Common myeloid progenitor, CD34-positive (primary cell): ENCODE data around the gene CTAG1B.
"Not testable (repeated sequence)": the region's sequence is repeated elsewhere in the genome, so short reads cannot be mapped to it uniquely, and the experiment has no call there.

Source experiments
- CTCF ChIA-PET: fragments of 350-600 bp; sonication (Branson Sonifier 250); formaldehyde crosslinking; loops from one replicate; lab custom pipeline; 2021; ENCODE audit warnings: antibody characterized with exemption; lab: Charles Lee
- POLR2A ChIA-PET: fragments of 350-600 bp; sonication (Branson Sonifier 250); formaldehyde crosslinking; loops from one replicate; lab custom pipeline; 2021; ENCODE audit warnings: antibody characterized with exemption; lab: Charles Lee
- DNase-seq, 3 donors: peaks; one replicate each; pipeline versions ENCODE4 v3.0.0 to v3.0.0-alpha.2; 2013
- H3K27ac ChIP-seq, 2 experiments: 1 replicate in 1 of 2; 2 replicates in 1 of 2; pipeline ENCODE4 v1.7.0; 2013; ENCODE audit warnings: inconsistent platforms in 2 of 2, low read length in 2 of 2, mild to moderate bottlenecking in 2 of 2, low read depth in 1 of 2, moderate library complexity in 1 of 2; ENCODE audit not compliant: severe bottlenecking in 2 of 2, insufficient read depth in 1 of 2, poor library complexity in 1 of 2
- H3K27me3 ChIP-seq, 5 experiments: replicated peaks in 2 of 5; 1 replicate in 3 of 5; 2 replicates in 2 of 5; pipeline versions ENCODE4 v1.6.1 to v1.7.0; 2013; ENCODE audit warnings: low read length in 4 of 5, mild to moderate bottlenecking in 2 of 5, moderate library complexity in 2 of 5, inconsistent platforms in 1 of 5; ENCODE audit not compliant: insufficient read depth in 5 of 5, control insufficient read depth in 4 of 5
- H3K36me3 ChIP-seq, 4 experiments: 1 replicate in 2 of 4; 2 replicates in 2 of 4; pipeline versions ENCODE4 v1.6.1 to v1.7.0; 2013; ENCODE audit warnings: low read length in 3 of 4, control low read depth in 1 of 4, mild to moderate bottlenecking in 1 of 4; ENCODE audit not compliant: control insufficient read depth in 4 of 4, insufficient read depth in 4 of 4
- H3K4me1 ChIP-seq, 4 experiments: 1 replicate in 3 of 4; 2 replicates in 1 of 4; pipeline versions ENCODE4 v1.6.1 to v1.7.1; 2013; ENCODE audit warnings: low read length in 3 of 4, mild to moderate bottlenecking in 3 of 4, control low read depth in 1 of 4, inconsistent platforms in 1 of 4, moderate library complexity in 1 of 4; ENCODE audit not compliant: control insufficient read depth in 4 of 4, insufficient read depth in 4 of 4; ENCODE audit errors: control extremely low read depth in 1 of 4
- H3K4me3 ChIP-seq, 7 experiments: 1 replicate in 4 of 7; 2 replicates in 3 of 7; pipeline versions ENCODE4 v1.5.1 to v1.7.0; 2013; ENCODE audit warnings: mild to moderate bottlenecking in 7 of 7, low read length in 6 of 7, moderate library complexity in 6 of 7, inconsistent platforms in 2 of 7, low read depth in 2 of 7, control low read depth in 1 of 7; ENCODE audit not compliant: insufficient read depth in 4 of 7, control insufficient read depth in 1 of 7; ENCODE audit errors: extremely low read depth in 1 of 7
- H3K9me3 ChIP-seq, 5 experiments: 1 replicate in 4 of 5; 2 replicates in 1 of 5; pipeline versions ENCODE4 v1.6.1 to v1.7.1; 2013; ENCODE audit warnings: low read length in 4 of 5, mild to moderate bottlenecking in 2 of 5, inconsistent platforms in 1 of 5, low read depth in 1 of 5, moderate library complexity in 1 of 5; ENCODE audit not compliant: control insufficient read depth in 4 of 5, insufficient read depth in 2 of 5; ENCODE audit errors: control extremely low read depth in 1 of 5
- WGBS: methylation state at CpG from one replicate; pipeline ENCODE4 v1.1.5; 2013; ENCODE audit not compliant: insufficient coverage; 5-methylcytosine and 5-hydroxymethylcytosine counted together

The CTAG1B gene

DNA sequence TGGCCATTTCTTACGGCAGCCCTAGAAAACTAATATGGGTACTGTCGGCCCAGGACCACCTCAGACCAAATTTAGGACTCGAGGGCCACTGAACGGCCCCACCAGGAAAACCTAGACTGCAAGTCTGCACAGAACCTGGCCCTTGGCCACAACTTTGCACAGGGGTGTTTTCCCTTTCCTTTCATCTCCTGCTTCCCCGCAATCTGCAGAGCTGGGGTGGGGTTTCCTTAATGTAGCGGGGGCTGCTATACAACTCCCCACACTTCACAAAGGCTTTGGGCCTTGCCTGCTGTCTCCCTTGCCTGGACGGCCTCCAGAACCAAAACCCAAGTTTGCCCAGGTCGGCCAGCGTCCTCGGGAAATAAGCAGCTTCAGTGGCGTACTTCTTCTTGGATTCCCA is 11.9 kb upstream of the CTAG1B start:
- H3K27me3 ChIP-seq, H3K4me1 ChIP-seq, H3K9me3 ChIP-seq, POLR2A ChIA-PET, H3K4me3 ChIP-seq, CTCF ChIA-PET, DNase-seq, H3K27ac ChIP-seq, H3K36me3 ChIP-seq: not testable (repeated sequence)
- WGBS, result no CpG with 5 or more reads among the region's 11 CpGs

DNA sequence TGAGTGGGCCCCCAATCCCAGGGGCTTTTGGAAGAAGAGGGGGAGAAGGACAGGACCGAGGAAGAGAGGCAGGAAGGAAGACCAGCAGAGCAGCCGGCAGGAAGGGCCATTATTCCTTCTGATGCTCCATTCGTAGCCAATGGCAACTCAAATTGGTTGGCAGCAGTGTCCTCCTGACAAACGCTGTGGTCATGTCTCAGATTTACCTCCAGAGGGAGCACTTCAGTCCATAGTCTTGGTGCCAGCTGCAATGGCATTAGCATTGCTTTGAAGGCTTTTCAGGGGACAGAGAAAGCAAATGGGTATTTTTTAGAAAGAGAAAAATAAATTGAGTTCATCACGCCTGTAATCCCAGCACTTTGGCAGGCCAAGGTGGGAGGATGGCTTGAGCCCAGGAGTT is 9.9 kb upstream of the CTAG1B start:
- WGBS, result no CpG with 5 or more reads among the region's 5 CpGs

DNA sequence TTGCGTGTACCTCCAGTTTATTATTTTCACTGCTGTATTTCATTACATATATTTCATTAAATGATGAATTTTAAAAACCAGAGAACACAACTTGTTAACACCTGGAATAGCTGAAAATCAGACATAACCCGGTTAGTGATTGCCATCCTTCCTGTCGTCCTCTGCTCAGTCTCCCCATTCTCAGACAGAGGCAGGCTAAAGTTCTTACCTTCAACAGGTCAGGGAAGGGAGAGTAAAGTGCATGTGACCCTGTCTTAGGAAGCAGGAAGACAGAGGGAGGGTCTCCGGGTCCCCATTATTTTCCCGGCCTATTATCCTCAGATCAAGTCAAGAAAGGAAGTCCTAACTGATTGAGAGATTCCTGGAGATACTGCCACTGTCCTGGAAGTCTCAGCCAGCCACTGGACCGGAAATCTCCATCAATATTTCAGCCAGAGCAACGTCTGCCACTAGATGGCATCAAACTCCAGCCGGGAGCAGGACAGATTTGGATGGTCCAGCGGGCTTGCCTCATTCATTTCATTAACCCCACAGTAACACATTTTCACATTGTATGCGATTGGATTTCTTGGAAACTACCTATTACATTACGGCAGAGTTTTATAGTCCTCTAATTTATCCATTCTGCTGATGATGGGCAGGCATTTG is 1.8 kb upstream of the CTAG1B start:
- H3K27me3 ChIP-seq, CTCF ChIA-PET, H3K36me3 ChIP-seq, DNase-seq, H3K4me1 ChIP-seq, POLR2A ChIA-PET, H3K27ac ChIP-seq, H3K9me3 ChIP-seq, H3K4me3 ChIP-seq: not testable (repeated sequence)
- WGBS, result no CpG with 5 or more reads among the region's 11 CpGs

More for the DNA sequence above, 9.9 kb upstream of the CTAG1B start:
- H3K4me3 ChIP-seq, H3K4me1 ChIP-seq, POLR2A ChIA-PET, CTCF ChIA-PET, H3K36me3 ChIP-seq, H3K27ac ChIP-seq, DNase-seq, H3K9me3 ChIP-seq, H3K27me3 ChIP-seq: not testable (repeated sequence)

DNA sequence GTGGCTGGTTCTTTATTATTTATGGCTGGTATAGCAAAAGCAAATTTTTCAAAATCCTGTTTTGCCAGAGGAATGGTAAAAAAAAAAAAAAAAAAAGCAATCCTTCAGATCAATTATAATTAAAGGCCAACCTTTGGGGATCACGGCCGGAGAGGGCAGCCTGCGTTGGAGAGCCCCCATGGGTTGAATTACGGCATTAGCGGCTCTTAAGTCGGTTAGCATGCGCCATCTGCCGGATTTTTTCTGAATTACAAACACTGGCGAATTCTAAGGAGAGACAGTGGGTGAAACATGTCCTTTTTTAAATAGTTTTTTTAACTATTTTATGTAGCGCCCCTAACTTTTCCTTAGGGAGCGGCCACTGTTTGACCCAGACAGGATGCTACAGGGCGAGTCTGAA is 5.5 kb downstream of the CTAG1B start:
- POLR2A ChIA-PET, H3K4me3 ChIP-seq, H3K27ac ChIP-seq, H3K36me3 ChIP-seq, H3K4me1 ChIP-seq, DNase-seq, H3K27me3 ChIP-seq, CTCF ChIA-PET, H3K9me3 ChIP-seq: not testable (repeated sequence)
- no CpG with 5 or more reads among the region's 12 CpGs for WGBS

DNA sequence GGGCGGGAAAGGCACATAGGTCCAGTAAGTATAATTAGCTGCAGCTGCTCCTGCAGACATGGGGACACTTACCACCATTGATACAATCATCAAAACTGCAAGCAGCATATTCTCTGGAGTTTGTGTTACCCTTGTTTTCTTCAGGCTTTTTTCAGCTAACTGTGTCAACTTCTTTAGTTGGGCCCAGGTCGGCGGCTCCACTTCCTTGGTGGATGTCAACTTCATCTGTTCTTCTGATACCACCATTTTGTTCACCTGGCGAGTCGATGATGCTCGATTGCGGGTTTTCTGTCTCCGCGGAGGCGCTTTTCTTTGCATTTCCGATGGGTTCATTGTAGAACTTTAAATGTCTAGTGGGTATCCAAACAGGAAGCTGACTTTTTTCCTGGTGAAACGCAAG is 7.9 kb downstream of the CTAG1B start:
- H3K9me3 ChIP-seq, H3K27me3 ChIP-seq, POLR2A ChIA-PET, DNase-seq, H3K27ac ChIP-seq, H3K4me3 ChIP-seq, H3K4me1 ChIP-seq, H3K36me3 ChIP-seq: not testable (repeated sequence)
- 90% methylated on average over 3 of the region's 12 CpGs for WGBS
- CTCF ChIA-PET, result interaction anchor here (1.8 kb wide), 1 partner anchor 17 kb away, joined by 5 read pairs; no protein-coding TSS in a partner anchor

DNA sequence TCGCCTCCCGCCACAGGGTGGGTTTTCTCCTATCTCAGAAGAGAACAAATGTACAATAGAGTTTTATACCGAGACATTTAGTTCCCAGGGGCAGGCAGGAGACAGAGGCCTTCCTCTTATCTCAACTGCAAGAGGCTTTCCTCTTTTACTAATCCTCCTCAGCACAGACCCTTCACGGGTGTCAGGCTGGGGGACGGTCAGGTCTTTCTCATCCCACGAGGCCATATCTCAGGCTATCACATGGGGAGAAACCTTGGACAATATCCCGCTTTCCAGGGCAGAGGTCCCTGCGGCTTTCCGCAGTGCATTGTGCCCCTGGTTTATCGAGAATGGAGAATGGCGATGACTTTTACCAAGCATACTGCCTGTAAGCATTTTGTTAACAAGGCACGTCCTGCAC is 10.3 kb downstream of the CTAG1B start:
- H3K4me3 ChIP-seq, POLR2A ChIA-PET, CTCF ChIA-PET: not testable (repeated sequence)

DNA sequence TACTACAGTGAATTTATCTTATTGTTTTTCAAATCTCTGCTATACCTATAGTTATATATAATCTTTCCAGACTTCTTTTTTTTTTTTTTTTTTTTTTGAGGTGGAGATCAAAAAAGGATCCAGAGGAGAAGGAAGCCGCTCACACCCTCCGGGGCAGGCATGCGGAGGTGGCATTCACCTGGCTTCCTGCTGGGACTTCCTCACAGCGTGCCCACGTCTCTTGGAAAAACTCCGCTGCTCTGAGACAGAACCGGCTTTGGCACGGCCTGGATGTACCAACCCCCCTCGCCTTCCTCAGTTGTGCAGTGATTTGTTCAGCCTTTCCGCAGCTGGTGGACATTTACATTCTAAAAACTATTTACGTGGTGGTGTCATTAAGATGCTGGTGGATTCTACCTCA is 11.1 kb downstream of the CTAG1B start:
- H3K27ac ChIP-seq, H3K27me3 ChIP-seq, CTCF ChIA-PET, H3K4me3 ChIP-seq, DNase-seq, POLR2A ChIA-PET, H3K9me3 ChIP-seq, H3K36me3 ChIP-seq: not testable (repeated sequence)
- no CpG with 5 or more reads among the region's 11 CpGs for WGBS
- peaks cover 0 to 13% (median 5%) of the 10 kb centered on the region in 4 experiments for H3K4me1 ChIP-seq

More for the DNA sequence above, 10.3 kb downstream of the CTAG1B start:
- not testable (repeated sequence) for H3K36me3 ChIP-seq, H3K9me3 ChIP-seq, H3K27me3 ChIP-seq, H3K4me1 ChIP-seq, H3K27ac ChIP-seq, DNase-seq
- WGBS, result 67% methylated on average over 6 of the region's 12 CpGs
